Fibroblast of skin of back (primary cell): ENCODE data around the gene ARL15. TPM values are rescaled to one million over a fixed set of nuclear protein-coding genes. Genes with fewer than 3 reads are reported as not detected.
"Not testable (repeated sequence)": the region's sequence is repeated elsewhere in the genome, so short reads cannot be mapped to it uniquely, and the experiment has no call there.

Experiments used
- DNase-seq: peaks from one replicate; pipeline ENCODE4 v3.0.0-alpha.2; 2013
- polyA plus RNA-seq, 2 experiments: library from polyadenylated mRNA; unstranded; fragments of 120-200 nt; gene quantifications; one replicate each; pipeline ENCODE4 v1.2.1, GENCODE V29; 2013; ENCODE audit not compliant: insufficient read length in 2 of 2

ARL15 gene
- 7.7 TPM for polyA plus RNA-seq (2013, experiment 1 of 2; ENCODE audit: insufficient read length)
- polyA plus RNA-seq (2013, experiment 2 of 2; ENCODE audit: insufficient read length) = 9.2 TPM

GRCh38 chr5:54310433-54311175 is at the start of gene ARL15:
TSS of gene ARL15 (minus strand) at chr5:54310573.
- DNase-seq = peak; percentile 98

- peak; percentile 84 for DNase-seq
Observed at GRCh38 chr5:54360089-54360488, 49.7 kb upstream of the ARL15 start.

- DNase-seq = no peak
Observed at GRCh38 chr5:54357408-54358058, 47.2 kb upstream of the ARL15 start.

GRCh38 chr5:54353933-54354564 is 43.7 kb upstream of the ARL15 start:
- DNase-seq = not testable (repeated sequence)

- not testable (repeated sequence) for DNase-seq
Observed at GRCh38 chr5:54352580-54352979, 42.2 kb upstream of the ARL15 start.

- DNase-seq = no peak
Observed at GRCh38 chr5:54347221-54347865, 37.0 kb upstream of the ARL15 start.

- DNase-seq = no peak
Observed at GRCh38 chr5:54344653-54345052, 34.3 kb upstream of the ARL15 start.

- DNase-seq = no peak
Observed at GRCh38 chr5:54341971-54342370, 31.6 kb upstream of the ARL15 start.

GRCh38 chr5:54337523-54337922 is 27.1 kb upstream of the ARL15 start:
- no peak for DNase-seq

- DNase-seq = no peak
Observed at GRCh38 chr5:54332720-54333119, 22.3 kb upstream of the ARL15 start.

GRCh38 chr5:54329731-54330709 is 19.6 kb upstream of the ARL15 start:
- DNase-seq = peak; percentile 96

GRCh38 chr5:54326662-54327270 is 16.4 kb upstream of the ARL15 start:
- no peak for DNase-seq

- DNase-seq = no peak
Observed at GRCh38 chr5:54325610-54326311, 15.4 kb upstream of the ARL15 start.

GRCh38 chr5:54325272-54325609 is 14.9 kb upstream of the ARL15 start:
- no peak for DNase-seq

GRCh38 chr5:54324651-54325271 is 14.4 kb upstream of the ARL15 start:
- no peak for DNase-seq

GRCh38 chr5:54323495-54323894 is 13.1 kb upstream of the ARL15 start:
- DNase-seq = no peak

GRCh38 chr5:54320256-54320655 is 9.9 kb upstream of the ARL15 start:
- DNase-seq = no peak

- DNase-seq = no peak
Observed at GRCh38 chr5:54317511-54318260, 7.3 kb upstream of the ARL15 start.

- DNase-seq = no peak
Observed at GRCh38 chr5:54315736-54316528, 5.6 kb upstream of the ARL15 start.
